Uterus (tissue), 4 donors: ENCODE results near the gene INAFM2. TPM values are rescaled to one million over a fixed set of nuclear protein-coding genes. Genes with fewer than 3 reads are reported as not detected.

Experiments
- DNase-seq, 2 donors: peaks; one replicate each; pipeline ENCODE4 v3.0.0-alpha.2; 2019 to 2020
- H3K27ac ChIP-seq, 2 donors: fragments of 200-600 bp; sonication (generic); 1 replicate in 1 of 2; 2 replicates in 1 of 2; pipeline ENCODE4 v1.5.1; 2016 to 2018
- H3K27me3 ChIP-seq, 2 donors: fragments of 200-600 bp; sonication (generic); one replicate each; pipeline ENCODE4 v1.5.1; 2018 to 2019; ENCODE audit warnings: control low read depth in 1 of 2
- H3K36me3 ChIP-seq, 2 donors: fragments of 200-600 bp; sonication (generic); one replicate each; pipeline ENCODE4 v1.5.1; 2019; ENCODE audit warnings: control low read depth in 1 of 2
- H3K4me1 ChIP-seq, 2 donors: fragments of 200-600 bp; sonication (generic); one replicate each; pipeline ENCODE4 v1.5.1; 2018 to 2019; ENCODE audit warnings: control low read depth in 1 of 2
- H3K4me3 ChIP-seq, 2 donors: fragments of 200-600 bp; sonication (generic); 1 replicate in 1 of 2; 2 replicates in 1 of 2; pipeline ENCODE4 v1.5.1; 2018 to 2019; ENCODE audit warnings: mild to moderate bottlenecking in 1 of 2
- H3K9me3 ChIP-seq, 2 donors: fragments of 200-600 bp; sonication (generic); one replicate each; pipeline ENCODE4 v1.5.1; 2019; ENCODE audit warnings: control low read depth in 1 of 2
- POLR2A ChIP-seq, 2 donors: fragments of 450-650 bp; IDR thresholded peaks; one replicate each; pipeline ENCODE4 v1.6.1; 2016; ENCODE audit warnings: antibody characterized with exemption in 2 of 2, mild to moderate bottlenecking in 1 of 2, moderate library complexity in 1 of 2
- intact Hi-C: fragments of 100-400 bp; cut with DNase I; formaldehyde crosslinking; loops from one replicate; pipeline ENCODE4 v1.15.1; 2023; ENCODE audit warnings: low total_unique reads
- total RNA-seq, 4 donors: library from RNA; depleted of rRNA in 3 of 4; stranded (reverse); fragments of >200 nt in 3 of 4; gene quantifications; one replicate each; pipeline versions ENCODE4 v1.1.0 to v1.2.4, GENCODE V29; 2014 to 2023
- TF ChIP-seq, protein P1 (sequence below), 4 experiments: fragments of 200-600 bp in 2 of 4; fragments of 450-650 bp in 2 of 4; sonication (generic) in 2 of 4; IDR thresholded peaks; one replicate each; pipeline ENCODE4 v1.5.1; 2016 to 2019; ENCODE audit warnings: antibody characterized with exemption in 4 of 4, mild to moderate bottlenecking in 2 of 4, moderate library complexity in 1 of 4
- donor health status: DM: yes; HTN: yes; CAD: no.

INAFM2 gene
- total RNA-seq, 4 donors from 2014 or later, result 3.2 to 68.1 (median 8.9) TPM

- no peak overlapping the region for H3K27ac ChIP-seq
- H3K36me3 ChIP-seq, result no peaks in the 10 kb centered on the region
- no peaks in the 10 kb centered on the region for H3K4me1 ChIP-seq
- H3K9me3 ChIP-seq, result no peaks in the 10 kb centered on the region
- intact Hi-C loops, result loop anchor here (10.0 kb wide), 1 partner anchor 63 kb away; the partner anchor contains the start of gene ANKRD63
- no peak for DNase-seq
- no peak overlapping the region for H3K4me3 ChIP-seq
- TF ChIP-seq, protein P1, sequence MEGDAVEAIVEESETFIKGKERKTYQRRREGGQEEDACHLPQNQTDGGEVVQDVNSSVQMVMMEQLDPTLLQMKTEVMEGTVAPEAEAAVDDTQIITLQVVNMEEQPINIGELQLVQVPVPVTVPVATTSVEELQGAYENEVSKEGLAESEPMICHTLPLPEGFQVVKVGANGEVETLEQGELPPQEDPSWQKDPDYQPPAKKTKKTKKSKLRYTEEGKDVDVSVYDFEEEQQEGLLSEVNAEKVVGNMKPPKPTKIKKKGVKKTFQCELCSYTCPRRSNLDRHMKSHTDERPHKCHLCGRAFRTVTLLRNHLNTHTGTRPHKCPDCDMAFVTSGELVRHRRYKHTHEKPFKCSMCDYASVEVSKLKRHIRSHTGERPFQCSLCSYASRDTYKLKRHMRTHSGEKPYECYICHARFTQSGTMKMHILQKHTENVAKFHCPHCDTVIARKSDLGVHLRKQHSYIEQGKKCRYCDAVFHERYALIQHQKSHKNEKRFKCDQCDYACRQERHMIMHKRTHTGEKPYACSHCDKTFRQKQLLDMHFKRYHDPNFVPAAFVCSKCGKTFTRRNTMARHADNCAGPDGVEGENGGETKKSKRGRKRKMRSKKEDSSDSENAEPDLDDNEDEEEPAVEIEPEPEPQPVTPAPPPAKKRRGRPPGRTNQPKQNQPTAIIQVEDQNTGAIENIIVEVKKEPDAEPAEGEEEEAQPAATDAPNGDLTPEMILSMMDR (IDR thresholded peaks at IDR 0.05), result no peak
- no peak for TF ChIP-seq POLR2A (IDR thresholded peaks at IDR 0.05)
- H3K27me3 ChIP-seq, result no peaks in the 10 kb centered on the region
These were observed 24.3 kb downstream of the INAFM2 start for GRCh38 chr15:40347559-40348473.

DNA sequence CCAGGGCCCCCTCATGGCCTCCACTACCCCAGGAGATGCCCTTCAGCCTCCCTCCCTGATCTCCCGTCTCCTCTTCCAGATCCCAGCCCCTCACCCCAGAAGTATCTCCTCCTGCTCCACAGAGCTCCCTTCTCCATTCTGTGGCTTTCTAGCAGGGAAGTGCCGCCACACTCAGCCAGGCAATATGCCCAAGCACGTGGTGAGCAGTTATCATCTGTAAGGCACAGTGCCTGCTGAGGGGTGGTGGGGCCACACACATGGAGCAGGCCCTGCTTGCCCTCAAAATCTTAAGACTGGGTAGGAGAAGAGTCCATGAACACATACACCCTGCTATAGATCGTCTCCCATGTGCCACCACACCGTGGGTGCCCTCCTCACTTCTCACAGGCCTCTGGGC is 25.0 kb downstream of the INAFM2 start:
- TF ChIP-seq, protein P1 (IDR thresholded peaks at IDR 0.05), result no peak
- no peaks in the 10 kb centered on the region for H3K4me1 ChIP-seq
- no peak overlapping the region for H3K4me3 ChIP-seq
- no peak for DNase-seq
- intact Hi-C loops, result loop anchor here (10.0 kb wide), 1 partner anchor 64 kb away; the partner anchor contains the start of gene ANKRD63
- no peaks in the 10 kb centered on the region for H3K36me3 ChIP-seq
- H3K9me3 ChIP-seq, result no peaks in the 10 kb centered on the region
- no peak overlapping the region for H3K27ac ChIP-seq
- H3K27me3 ChIP-seq, result no peaks in the 10 kb centered on the region

GRCh38 chr15:40349163-40349562 is 25.7 kb downstream of the INAFM2 start:
- Histone ChIP-seq H3K27ac (no peak overlapping the region), H3K4me1 (no peaks in the 10 kb centered on the region), H3K27me3 (no peaks in the 10 kb centered on the region), H3K4me3 (no peak overlapping the region), H3K36me3 (no peaks in the 10 kb centered on the region), H3K9me3 (no peaks in the 10 kb centered on the region)
- DNase-seq, result no peak
- TF ChIP-seq, protein P1 (IDR thresholded peaks at IDR 0.05), result no peak
- TF ChIP-seq POLR2A (IDR thresholded peaks at IDR 0.05), result no peak
- intact Hi-C loops, result loop anchor here (10.0 kb wide), 1 partner anchor 64 kb away; the partner anchor contains the start of gene ANKRD63

DNA sequence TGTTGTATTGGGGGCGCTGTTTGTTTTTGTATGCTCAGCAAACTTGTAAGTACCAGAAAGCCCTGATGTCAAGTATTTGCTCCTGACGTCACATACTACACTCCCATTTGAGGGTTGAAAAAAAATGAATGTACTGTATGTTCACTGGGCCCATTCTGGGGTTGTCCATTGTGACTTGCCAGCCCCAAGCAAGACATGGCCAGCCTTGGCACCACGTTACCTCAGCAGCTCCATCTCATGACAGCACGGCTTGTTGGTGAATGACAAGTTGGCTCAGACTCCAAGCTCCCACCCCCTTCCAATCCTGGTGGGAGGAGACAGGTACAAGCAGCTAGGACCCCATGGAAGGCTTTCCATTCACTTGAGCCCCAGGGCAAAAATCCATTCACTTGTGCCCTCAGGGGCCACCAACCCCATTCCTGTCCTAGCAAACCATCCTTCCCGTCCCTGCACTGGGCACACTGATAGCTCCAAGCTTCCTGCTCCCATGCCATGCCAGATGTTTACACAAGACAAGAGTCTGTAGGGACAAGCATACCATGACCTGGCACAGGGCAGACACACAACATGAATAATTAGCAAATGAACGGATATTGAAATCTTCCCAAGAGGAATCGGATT is 28.9 kb downstream of the INAFM2 start:
- intact Hi-C loops, result no loop called here
- Histone ChIP-seq H3K27me3 (no peaks in the 10 kb centered on the region), H3K36me3 (no peaks in the 10 kb centered on the region), H3K9me3 (no peaks in the 10 kb centered on the region), H3K27ac (no peak overlapping the region), H3K4me3 (no peak overlapping the region), H3K4me1 (no peaks in the 10 kb centered on the region)
- DNase-seq, result no peak
- TF ChIP-seq, protein P1 (IDR thresholded peaks at IDR 0.05), result no peak
- no peak for TF ChIP-seq POLR2A (IDR thresholded peaks at IDR 0.05)

GRCh38 chr15:40353697-40354096 is 30.2 kb downstream of the INAFM2 start:
- Histone ChIP-seq H3K27me3 (no peaks in the 10 kb centered on the region), H3K27ac (no peak overlapping the region), H3K9me3 (no peaks in the 10 kb centered on the region), H3K4me1 (no peaks in the 10 kb centered on the region), H3K4me3 (no peak overlapping the region), H3K36me3 (no peaks in the 10 kb centered on the region)
- intact Hi-C loops, result no loop called here
- DNase-seq, result no peak
- TF ChIP-seq, protein P1 (IDR thresholded peaks at IDR 0.05), result no peak
- no peak for TF ChIP-seq POLR2A (IDR thresholded peaks at IDR 0.05)
